Endodermal cell (in vitro differentiated cells): ENCODE measurements around the gene DCC. TPM values are rescaled to one million over a fixed set of nuclear protein-coding genes. Genes with fewer than 3 reads are reported as not detected.
A peak's percentile ranks its signal among the peaks of the same experiment; 100 is the strongest.
"Not testable (repeated sequence)": the region's sequence is repeated elsewhere in the genome, so short reads cannot be mapped to it uniquely, and the experiment has no call there.

Experiments used
- DNase-seq: peaks from one replicate; pipeline ENCODE4 v3.0.0-alpha.2; 2017
- H3K27ac ChIP-seq: 2 replicates; pipeline ENCODE4 v1.5.1; 2013; ENCODE audit warnings: mild to moderate bottlenecking, low read depth, low read length, moderate library complexity
- H3K27me3 ChIP-seq: 2 replicates; pipeline ENCODE4 v1.6.1; 2013; ENCODE audit warnings: mild to moderate bottlenecking, low read length, moderate library complexity; ENCODE audit not compliant: insufficient read depth, control insufficient read depth, poor library complexity, severe bottlenecking
- H3K36me3 ChIP-seq: 2 replicates; pipeline ENCODE4 v1.7.0; 2013; ENCODE audit warnings: mild to moderate bottlenecking, low read length, moderate library complexity; ENCODE audit not compliant: control insufficient read depth, insufficient read depth
- H3K4me1 ChIP-seq: one replicate; pipeline ENCODE4 v1.7.0; 2013; ENCODE audit warnings: low read length; ENCODE audit not compliant: control insufficient read depth, insufficient read depth
- H3K4me3 ChIP-seq: 2 replicates; pipeline ENCODE4 v1.5.1; 2013; ENCODE audit warnings: mild to moderate bottlenecking, low read length, moderate library complexity
- H3K9ac ChIP-seq: 2 replicates; pipeline ENCODE4 v1.6.1; 2013; ENCODE audit warnings: mild to moderate bottlenecking, low read length, moderate library complexity; ENCODE audit not compliant: poor library complexity, severe bottlenecking; ENCODE audit errors: extremely low read depth
- H3K9me3 ChIP-seq: 2 replicates; pipeline ENCODE4 v1.6.1; 2013; ENCODE audit warnings: mild to moderate bottlenecking, low read length, moderate library complexity; ENCODE audit not compliant: control insufficient read depth
- H3K27ac Mint-ChIP-seq: 2 replicates; pipeline ENCODE4 v1.8.0; 2020; ENCODE audit warnings: mixed read lengths
- H3K27me3 Mint-ChIP-seq: 2 replicates; pipeline ENCODE4 v1.8.0; 2021; ENCODE audit warnings: mild to moderate bottlenecking, mixed read lengths; ENCODE audit not compliant: insufficient read depth
- H3K36me3 Mint-ChIP-seq: 2 replicates; pipeline ENCODE4 v1.8.0; 2020; ENCODE audit warnings: low read depth, mixed read lengths
- H3K4me1 Mint-ChIP-seq: 2 replicates; pipeline ENCODE4 v1.8.0; 2020; ENCODE audit warnings: mixed read lengths
- H3K4me3 Mint-ChIP-seq: 2 replicates; pipeline ENCODE4 v1.8.0; 2020; ENCODE audit warnings: mild to moderate bottlenecking, moderate library complexity, mixed read lengths
- H3K9me3 Mint-ChIP-seq: 2 replicates; pipeline ENCODE4 v1.8.0; 2020; ENCODE audit warnings: mild to moderate bottlenecking, mixed read lengths
- CTCF ChIP-seq: fragments of 200-600 bp; sonication (generic); conservative IDR thresholded peaks from 2 replicates; pipeline ENCODE4 v1.5.0; 2021; ENCODE audit warnings: antibody characterized with exemption, mild to moderate bottlenecking
- WGBS, 2 experiments: methylation state at CpG; one replicate each; pipeline versions ENCODE4 v1.1.5 to v1.1.7; 2013; ENCODE audit warnings: missing lambda C conversion rate in 2 of 2, mixed read lengths in 1 of 2; ENCODE audit not compliant: insufficient coverage in 1 of 2, insufficient read length in 1 of 2; 5-methylcytosine and 5-hydroxymethylcytosine counted together
- total RNA-seq, 2 donors: library from RNA; stranded (reverse); fragmentation: NEBNext Ultra II Directional in 1 of 2; extraction: Animal tissue kit (Norgen Biotek cat#: 25700) in 1 of 2; gene quantifications; 2 replicates in 1 of 2; 3 replicates in 1 of 2; pipeline ENCODE4 v1.2.1, GENCODE V29; 2021

The DCC gene
- total RNA-seq, 2 donors from 2014 or later = 0.77 to 0.97 TPM

- Mint-ChIP-seq H3K4me1 (peaks cover 13% of the 10 kb centered on the region), H3K4me3 (no peak overlapping the region), H3K27me3 (no peaks in the 10 kb centered on the region), H3K9me3 (peaks cover 2% of the 10 kb centered on the region), H3K36me3 (no peaks in the 10 kb centered on the region), H3K27ac (peak overlapping the region; percentile 82)
- no peaks in the 10 kb centered on the region for H3K4me1 ChIP-seq
- no peak for TF ChIP-seq CTCF
- WGBS, 2 experiments = 42 to 54% methylated on average over 2 to 5 of the region's 5 CpGs
- H3K27ac ChIP-seq = peak overlapping the region; percentile 69
- no peaks in the 10 kb centered on the region for H3K9me3 ChIP-seq
- H3K4me3 ChIP-seq = no peak overlapping the region
- peak; percentile 67 for DNase-seq
- H3K27me3 ChIP-seq = no peaks in the 10 kb centered on the region
- H3K9ac ChIP-seq = no peak overlapping the region
- H3K36me3 ChIP-seq = no peaks in the 10 kb centered on the region
Measured at GRCh38 chr18:53458944-53459580, 1119.1 kb downstream of the DCC start.

GRCh38 chr18:53467756-53468155, 1127.8 kb downstream of the DCC start:
- Mint-ChIP-seq H3K9me3 (peaks cover 4% of the 10 kb centered on the region), H3K36me3 (no peaks in the 10 kb centered on the region), H3K4me3 (no peak overlapping the region), H3K27me3 (no peaks in the 10 kb centered on the region), H3K27ac (no peak overlapping the region), H3K4me1 (no peaks in the 10 kb centered on the region)
- H3K4me3 ChIP-seq = no peak overlapping the region
- 96% methylated on average over 5 of the region's 5 CpGs; no CpG with 5 or more reads in 1 of the 2 experiments for WGBS, 2 experiments
- H3K27ac ChIP-seq = no peak overlapping the region
- TF ChIP-seq CTCF = no peak
- H3K27me3 ChIP-seq = no peaks in the 10 kb centered on the region
- no peak overlapping the region for H3K9ac ChIP-seq
- no peaks in the 10 kb centered on the region for H3K36me3 ChIP-seq
- H3K4me1 ChIP-seq = no peaks in the 10 kb centered on the region
- DNase-seq = no peak
- H3K9me3 ChIP-seq = no peaks in the 10 kb centered on the region

- H3K27ac Mint-ChIP-seq, H3K27me3 Mint-ChIP-seq, H3K27ac ChIP-seq, H3K36me3 Mint-ChIP-seq, H3K4me3 Mint-ChIP-seq, H3K27me3 ChIP-seq, H3K9me3 Mint-ChIP-seq, H3K4me1 Mint-ChIP-seq, H3K36me3 ChIP-seq, H3K9me3 ChIP-seq, DNase-seq, H3K4me3 ChIP-seq, H3K4me1 ChIP-seq, H3K9ac ChIP-seq: not testable (repeated sequence)
- WGBS, 2 experiments = 90% methylated on average over 2 of the region's 2 CpGs; no CpG with 5 or more reads in 1 of the 2 experiments
Measured at GRCh38 chr18:53468173-53468572, 1128.2 kb downstream of the DCC start.

- no peaks in the 10 kb centered on the region for H3K27me3 Mint-ChIP-seq
- no peak for TF ChIP-seq CTCF
- no peak overlapping the region for H3K9ac ChIP-seq
- H3K9me3 ChIP-seq = peaks cover 6% of the 10 kb centered on the region
- H3K36me3 Mint-ChIP-seq = peaks cover 5% of the 10 kb centered on the region
- no peak overlapping the region for H3K27ac ChIP-seq
- H3K36me3 ChIP-seq = no peaks in the 10 kb centered on the region
- H3K27ac Mint-ChIP-seq = no peak overlapping the region
- H3K4me1 Mint-ChIP-seq = no peaks in the 10 kb centered on the region
- no peak for DNase-seq
- H3K4me1 ChIP-seq = no peaks in the 10 kb centered on the region
- no peak overlapping the region for H3K4me3 Mint-ChIP-seq
- H3K9me3 Mint-ChIP-seq = peaks cover 25% of the 10 kb centered on the region
- H3K4me3 ChIP-seq = no peak overlapping the region
- 71 to 80% methylated on average over 2 of the region's 2 CpGs for WGBS, 2 experiments
- H3K27me3 ChIP-seq = no peaks in the 10 kb centered on the region
Measured at GRCh38 chr18:53472546-53472945, 1132.5 kb downstream of the DCC start.
